Putamen (tissue), 1 donor: ENCODE results near the gene SSUH2.
"Not testable (repeated sequence)": the region's sequence is repeated elsewhere in the genome, so short reads cannot be mapped to it uniquely, and the experiment has no call there.

Experiments
- DNase-seq: peaks from one replicate; pipeline ENCODE4 v3.0.0-alpha.2; 2016; ENCODE audit warnings: low spot score

SSUH2 gene

GRCh38 chr3:8644748-8645390, at the start of gene SSUH2:
TSS of gene SSUH2 (minus strand) at chr3:8644798. CDS start at chr3:8644758, 40 bp downstream.
- DNase-seq = no peak

GRCh38 chr3:8691295-8691694, 46.7 kb upstream of the SSUH2 start:
- not testable (repeated sequence) for DNase-seq

GRCh38 chr3:8684992-8685391, 40.4 kb upstream of the SSUH2 start:
- DNase-seq = not testable (repeated sequence)

GRCh38 chr3:8682850-8683574, 38.4 kb upstream of the SSUH2 start:
- DNase-seq = not testable (repeated sequence)

- DNase-seq = not testable (repeated sequence)
Observed at GRCh38 chr3:8681881-8682538, 37.4 kb upstream of the SSUH2 start.

- DNase-seq = no peak
Observed at GRCh38 chr3:8681349-8681748, 36.8 kb upstream of the SSUH2 start.

- DNase-seq = not testable (repeated sequence)
Observed at GRCh38 chr3:8679817-8680553, 35.4 kb upstream of the SSUH2 start.

GRCh38 chr3:8678751-8679150, 34.2 kb upstream of the SSUH2 start:
- no peak for DNase-seq

GRCh38 chr3:8677258-8677657, 32.7 kb upstream of the SSUH2 start:
- DNase-seq = not testable (repeated sequence)

GRCh38 chr3:8675591-8675990, 31.0 kb upstream of the SSUH2 start:
- DNase-seq = not testable (repeated sequence)

- DNase-seq = no peak
Observed at GRCh38 chr3:8673083-8673737, 28.6 kb upstream of the SSUH2 start.

GRCh38 chr3:8669019-8669418, 24.4 kb upstream of the SSUH2 start:
- DNase-seq = no peak

- no peak for DNase-seq
Observed at GRCh38 chr3:8668216-8668615, 23.6 kb upstream of the SSUH2 start.

GRCh38 chr3:8667463-8668091, 23.0 kb upstream of the SSUH2 start:
- DNase-seq = no peak

- DNase-seq = no peak
Observed at GRCh38 chr3:8665407-8665896, 20.9 kb upstream of the SSUH2 start.

- DNase-seq = peak; percentile 18
Observed at GRCh38 chr3:8663177-8664061, 18.8 kb upstream of the SSUH2 start.

GRCh38 chr3:8662594-8662993, 18.0 kb upstream of the SSUH2 start:
- no peak for DNase-seq

- no peak for DNase-seq
Observed at GRCh38 chr3:8660175-8661118, 15.8 kb upstream of the SSUH2 start.

GRCh38 chr3:8659242-8659641, 14.6 kb upstream of the SSUH2 start:
- DNase-seq = no peak
